AML-193 (cell line): ENCODE data around the gene ZNF593.
A peak's percentile ranks its signal among the peaks of the same experiment; 100 is the strongest.

Source experiments
- DNase-seq, 2 experiments: peaks; one replicate each; lab custom pipeline; 2025; lab: John Stamatoyannopoulos, UW

ZNF593 gene

DNA sequence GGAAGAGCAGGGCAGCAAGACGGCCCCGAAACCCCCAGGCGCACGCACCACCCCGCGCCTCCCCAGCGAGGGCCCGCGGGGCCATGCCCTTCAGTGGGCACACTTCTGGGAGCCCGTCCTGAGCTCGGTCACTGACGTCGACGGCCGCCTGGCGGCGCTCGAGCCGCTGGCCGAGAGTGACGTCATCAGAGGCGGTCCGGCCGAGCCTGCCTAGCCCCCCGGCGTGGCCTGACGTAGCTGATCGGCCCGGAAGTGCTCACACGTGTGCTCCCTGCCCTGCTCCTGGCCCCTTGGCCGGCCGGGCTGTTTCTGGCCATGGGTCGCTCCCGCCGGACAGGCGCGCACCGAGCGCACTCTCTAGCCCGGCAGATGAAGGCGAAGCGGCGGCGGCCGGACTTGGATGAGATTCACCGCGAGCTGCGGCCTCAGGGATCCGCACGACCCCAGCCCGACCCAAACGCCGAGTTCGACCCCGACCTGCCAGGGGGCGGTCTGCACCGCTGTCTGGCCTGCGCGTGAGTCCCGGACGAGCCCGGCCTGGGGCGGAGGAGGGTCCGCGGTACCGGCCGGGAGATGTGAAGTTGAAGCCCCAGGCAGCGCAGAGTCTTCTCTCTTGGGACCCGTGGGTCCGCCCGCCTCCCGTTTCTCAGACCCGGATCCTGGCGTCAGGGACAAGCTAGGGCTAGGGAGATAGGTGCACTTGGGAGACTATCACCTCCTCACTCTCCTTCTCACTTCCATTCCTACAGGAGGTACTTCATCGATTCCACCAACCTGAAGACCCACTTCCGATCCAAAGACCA, at the start of gene ZNF593:
Gene ZNF593 (plus strand): TSS at position 240 of the 803 bp plus-strand sequence. CDS start 76 bp downstream, at position 316.
- DNase-seq: peak; percentile 83 to 89

DNA sequence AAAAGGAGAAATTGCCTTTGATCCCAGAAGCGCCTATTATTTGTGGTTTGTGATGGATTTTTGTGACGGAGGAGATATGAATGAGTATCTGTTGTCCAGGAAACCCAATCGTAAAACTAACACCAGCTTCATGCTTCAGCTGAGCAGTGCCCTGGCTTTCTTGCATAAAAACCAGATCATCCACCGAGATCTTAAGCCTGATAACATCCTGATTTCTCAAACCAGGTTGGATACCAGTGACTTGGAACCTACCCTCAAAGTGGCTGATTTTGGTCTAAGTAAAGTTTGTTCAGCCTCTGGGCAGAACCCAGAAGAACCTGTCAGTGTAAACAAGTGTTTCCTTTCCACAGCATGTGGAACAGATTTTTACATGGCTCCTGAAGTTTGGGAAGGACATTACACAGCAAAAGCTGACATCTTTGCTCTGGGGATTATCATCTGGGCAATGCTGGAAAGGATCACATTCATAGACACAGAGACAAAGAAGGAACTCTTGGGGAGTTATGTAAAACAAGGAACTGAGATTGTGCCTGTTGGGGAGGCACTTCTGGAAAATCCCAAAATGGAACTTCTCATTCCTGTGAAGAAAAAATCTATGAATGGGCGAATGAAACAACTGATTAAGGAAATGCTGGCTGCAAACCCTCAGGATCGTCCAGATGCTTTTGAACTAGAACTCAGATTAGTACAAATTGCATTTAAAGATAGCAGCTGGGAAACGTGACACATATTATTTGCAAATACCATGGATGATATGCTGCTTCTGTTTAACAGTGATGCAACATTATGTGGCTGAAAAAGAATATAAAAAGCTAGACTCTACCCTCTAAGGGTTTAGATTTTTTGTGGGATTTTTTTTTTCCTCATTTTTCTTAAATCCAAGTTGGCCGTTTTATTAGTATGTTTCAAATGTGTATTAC, 47.6 kb upstream of the ZNF593 start:
- no peak for DNase-seq

DNA sequence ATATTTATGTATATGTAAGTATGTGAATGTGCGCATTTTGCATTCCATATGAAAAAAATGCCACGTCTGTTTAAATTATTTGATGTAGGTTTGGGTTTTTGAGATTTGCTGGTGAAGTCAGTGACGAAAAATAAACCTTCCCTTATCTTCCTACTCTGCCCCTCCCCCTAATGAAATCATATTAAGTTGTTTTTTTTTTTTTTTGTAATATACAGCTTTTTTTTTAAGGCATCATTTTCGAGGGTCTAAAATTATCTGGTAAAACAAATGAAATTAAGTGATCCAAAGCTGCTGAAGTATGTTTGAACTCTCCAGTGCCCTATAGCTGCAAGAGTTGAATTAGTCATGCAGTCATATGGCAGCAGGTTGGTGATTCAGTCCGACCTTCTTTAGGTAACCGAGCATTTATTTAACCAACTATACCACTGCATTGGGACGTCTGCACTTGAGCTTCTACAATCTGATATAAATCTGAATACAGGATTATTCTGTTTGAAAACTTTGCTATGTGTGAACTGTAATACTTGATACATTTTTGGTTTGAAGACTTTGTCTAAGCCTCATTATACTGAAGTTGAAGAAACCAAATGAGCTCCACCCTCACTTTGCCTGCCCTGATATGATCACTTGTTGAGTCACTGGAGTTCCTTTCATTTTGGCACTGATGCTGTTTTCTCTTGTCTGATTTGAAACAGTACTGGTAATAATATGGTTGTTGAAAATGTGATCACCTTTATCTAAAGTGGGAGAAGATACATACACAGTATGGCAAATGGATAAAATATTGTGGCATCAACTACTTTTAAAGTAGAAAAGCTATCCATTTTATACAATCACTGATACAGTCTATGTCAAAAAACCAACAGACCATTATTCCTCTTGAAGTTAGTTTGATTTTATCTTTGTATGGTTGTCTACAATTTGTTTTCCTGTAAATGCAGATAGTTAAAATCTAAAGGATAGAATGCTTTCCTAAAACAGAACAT, 46.4 kb upstream of the ZNF593 start:
- DNase-seq: no peak

DNA sequence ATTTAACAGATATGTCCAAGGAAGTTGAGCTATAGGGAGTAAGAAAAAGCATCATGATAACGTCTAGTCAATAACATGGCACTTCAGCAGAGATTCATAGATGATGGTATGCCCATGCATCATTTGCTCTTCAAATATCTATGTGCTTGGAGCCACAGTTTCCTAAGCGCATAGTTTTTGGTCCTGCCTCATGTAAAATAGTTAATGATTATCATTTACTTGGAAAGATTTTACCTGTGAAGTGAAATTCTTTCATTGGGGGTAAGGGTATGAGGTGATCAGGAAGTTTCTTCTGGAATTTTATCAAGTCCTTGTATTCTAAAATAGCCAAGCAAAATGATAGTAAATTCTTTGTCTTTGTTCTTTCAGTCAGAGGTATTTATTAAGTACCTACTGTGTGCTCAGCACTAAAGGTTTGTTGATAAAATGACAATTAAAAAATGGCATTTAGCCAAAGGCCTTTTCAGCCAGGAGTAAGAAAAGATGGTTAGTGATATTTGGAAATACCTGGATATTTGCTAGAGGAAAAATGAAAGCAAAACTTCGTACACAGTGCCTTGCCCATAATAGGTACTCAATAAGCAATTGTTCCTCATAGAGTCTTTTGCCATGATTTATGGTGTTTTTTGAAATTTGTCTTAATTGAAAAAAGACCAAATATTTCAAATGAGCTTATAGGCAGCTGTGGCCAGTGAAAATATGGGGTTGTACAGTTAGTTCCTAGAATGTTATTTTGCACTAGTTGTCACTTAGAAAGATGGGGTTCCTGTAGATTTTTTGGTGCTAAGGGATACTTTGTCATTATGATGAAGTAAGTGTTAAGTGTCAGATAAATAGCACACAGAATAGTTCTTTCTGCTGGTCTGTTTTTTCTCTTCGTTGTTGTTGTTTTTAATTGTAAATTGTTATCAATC, 45.0 kb upstream of the ZNF593 start:
- no peak for DNase-seq

DNA sequence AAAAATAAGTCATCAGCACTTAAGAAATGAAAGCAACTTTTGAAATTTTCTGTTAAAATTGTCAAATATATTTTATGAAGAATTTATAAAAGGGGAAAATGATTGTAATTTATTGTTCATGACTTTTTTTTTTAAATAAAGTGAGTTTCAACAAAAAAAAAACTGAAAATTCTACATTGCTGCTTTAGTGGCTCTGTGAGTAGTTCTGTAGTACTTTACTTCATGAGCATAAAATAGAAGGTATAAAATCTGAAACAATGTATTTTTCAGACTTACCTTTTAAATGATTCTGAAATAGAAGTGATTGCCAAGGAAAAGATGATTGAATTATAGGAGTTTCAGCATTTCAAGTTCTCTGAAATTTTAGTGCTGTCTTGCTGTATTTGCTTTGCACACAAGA, 44.3 kb upstream of the ZNF593 start:
- no peak for DNase-seq

DNA sequence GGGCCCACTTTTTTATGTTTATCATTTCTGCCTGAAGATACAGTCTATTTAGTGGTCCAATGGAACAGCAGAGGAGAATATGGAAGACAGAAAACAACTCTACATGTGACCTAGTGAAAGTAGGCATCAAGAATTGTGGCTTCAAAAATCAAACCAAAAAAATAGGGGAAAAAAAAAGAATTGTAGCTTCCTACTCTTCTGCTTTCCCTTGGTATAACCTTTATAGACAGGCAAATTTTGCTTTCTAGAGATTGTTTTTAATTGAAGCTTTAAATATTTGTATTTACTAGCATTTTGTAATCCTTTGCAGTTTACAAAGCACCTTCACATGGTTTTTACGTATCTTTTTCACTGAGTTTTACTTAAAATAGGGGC, 43.8 kb upstream of the ZNF593 start:
- no peak for DNase-seq

DNA sequence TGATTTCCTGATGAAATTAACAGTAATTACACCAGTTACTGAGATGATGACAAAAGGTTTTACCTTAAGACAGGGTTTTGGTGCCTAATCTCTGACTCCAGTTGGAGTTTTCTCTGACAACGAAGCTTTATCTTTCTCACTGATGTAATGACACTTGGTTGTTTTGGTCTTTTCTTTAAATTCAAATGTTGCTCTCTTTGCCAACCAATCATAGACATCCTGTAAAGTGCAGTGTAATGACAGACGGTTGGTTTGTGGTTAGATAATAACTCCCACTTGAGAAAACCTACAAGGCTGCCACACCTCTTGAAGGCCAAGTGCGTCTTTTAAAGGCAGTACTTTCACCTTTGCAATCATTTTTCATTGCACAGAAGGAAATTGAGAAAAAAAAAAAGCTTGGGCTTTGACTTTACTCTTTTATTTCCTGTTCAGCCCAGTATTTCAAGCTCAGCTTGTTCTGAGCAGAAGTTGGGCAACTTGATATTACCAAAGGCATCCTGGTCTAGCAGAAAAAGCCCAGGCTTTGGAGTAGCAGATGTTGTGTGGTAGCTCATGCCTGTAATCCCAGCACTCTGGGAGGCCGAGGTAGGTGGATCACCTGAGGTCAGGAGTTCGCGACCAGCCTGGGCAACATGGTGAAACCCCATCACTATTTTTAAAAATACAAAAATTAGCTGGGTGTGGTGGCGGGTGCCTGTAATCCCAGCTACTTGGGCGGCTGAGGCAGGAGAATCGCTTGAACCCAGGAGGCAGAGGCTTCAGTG, 43.2 kb upstream of the ZNF593 start:
- peak; percentile 88 to 99 for DNase-seq

DNA sequence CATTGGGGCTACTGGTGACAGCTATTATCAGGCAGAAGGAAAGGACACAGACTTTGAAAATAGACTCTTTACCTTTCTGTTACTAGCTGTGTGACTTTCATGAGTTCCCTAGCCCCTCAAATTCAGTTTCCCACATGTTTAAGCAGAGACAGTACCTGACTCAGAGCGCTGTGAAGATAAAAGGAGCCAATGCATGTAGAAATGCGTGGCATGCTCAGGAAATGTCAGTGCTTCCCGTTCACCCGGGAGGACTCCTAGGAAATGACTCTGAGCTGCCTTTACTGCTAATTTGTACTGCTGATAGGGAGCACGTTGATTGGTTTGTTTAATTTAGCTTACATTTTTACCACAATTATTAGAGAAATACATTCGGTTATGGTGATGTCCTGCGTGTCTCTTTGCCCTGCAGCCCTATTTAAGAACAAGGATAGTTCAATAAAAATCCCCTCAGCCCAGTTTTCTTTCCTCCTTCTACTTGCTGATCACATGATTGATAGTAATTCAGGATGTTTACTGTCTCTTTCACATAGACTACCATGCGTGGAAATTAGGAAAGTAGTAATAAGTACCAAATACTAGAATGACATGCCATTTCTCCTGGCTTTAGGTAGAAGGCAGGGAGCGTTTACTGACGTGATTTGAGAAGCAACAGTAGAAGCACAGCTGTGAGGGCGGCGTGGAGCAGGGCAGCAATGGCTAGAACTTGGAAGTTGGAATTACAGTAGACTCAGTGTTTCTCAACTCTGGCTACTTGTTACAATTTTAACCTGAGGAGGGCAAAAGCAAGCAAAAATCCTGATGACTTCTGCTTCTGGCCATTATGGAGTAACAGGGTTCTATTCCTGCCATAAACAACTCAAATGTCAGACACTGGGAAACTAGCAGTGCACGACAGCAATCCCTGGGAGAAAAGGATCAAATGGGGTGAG, 42.2 kb upstream of the ZNF593 start:
- DNase-seq: peak in 1 of 2 experiments; percentile 19

DNA sequence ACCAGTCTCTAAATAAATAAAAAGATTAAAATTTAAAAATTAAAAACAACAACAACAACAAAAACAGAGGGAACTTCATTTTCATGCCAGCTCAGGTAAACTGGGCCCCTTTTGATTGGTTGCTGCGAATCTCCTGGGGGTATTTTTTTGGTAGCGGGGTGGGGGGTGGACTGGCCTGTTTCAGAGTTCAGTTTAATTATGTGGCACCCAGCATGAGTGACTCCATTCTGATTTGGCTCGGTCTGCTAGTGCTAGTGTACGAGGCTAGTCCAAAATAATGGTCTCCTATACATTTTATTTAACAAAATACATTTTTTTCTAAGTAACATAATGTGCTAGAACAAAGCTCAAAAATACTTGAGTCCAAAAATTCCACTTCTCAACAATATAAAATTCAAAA, 39.9 kb upstream of the ZNF593 start:
- no peak for DNase-seq

DNA sequence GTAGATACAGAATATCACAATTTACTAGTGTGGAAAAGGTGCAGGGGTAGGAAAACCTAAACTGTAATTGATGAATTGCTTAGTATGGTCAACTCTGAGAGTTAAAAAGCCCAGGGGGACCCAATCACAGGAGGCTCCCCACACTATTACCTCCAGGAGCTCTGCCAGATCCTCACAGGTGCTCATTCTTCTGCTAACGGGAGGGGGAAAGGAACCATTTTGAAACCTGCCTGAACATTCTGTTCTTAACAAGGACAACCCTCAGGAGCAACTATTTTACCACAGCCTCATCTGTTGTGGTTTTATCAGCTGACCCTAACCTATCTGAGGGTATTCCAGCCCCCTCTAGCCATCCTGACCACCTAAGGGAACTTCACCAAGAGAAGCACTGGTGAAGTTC, 39.0 kb upstream of the ZNF593 start:
- DNase-seq: no peak

DNA sequence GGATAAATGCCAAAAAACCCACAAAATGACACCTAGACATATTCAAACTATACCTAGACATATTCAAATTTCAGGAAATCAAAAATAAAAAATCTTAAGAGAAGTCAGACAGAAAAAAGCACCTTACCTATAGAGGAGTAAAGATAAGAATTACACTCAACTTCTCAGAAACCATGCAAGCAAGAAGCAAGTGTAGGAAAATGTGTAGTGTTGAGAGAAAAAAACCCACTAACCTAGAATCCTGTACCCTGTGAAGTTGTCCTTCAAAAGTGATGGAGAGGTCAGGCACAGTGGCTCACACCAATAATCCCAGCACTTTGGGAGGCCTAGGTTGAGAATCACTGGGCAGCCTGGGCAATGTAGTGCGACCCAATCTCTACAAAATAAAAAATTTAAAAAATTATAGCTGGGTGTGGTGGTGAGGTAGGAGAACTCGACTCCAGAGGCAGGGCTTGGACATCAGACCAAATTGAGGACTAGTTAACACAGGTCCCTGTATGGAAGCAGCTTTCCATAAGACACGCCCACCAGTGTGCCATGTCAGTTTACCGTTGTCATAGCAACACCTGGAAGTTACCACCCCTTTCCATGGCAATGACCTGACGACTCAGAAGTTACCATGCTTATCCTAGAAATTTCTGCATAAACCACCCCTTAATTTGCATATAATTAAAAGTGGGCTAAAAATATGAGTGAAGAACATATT, 37.4 kb upstream of the ZNF593 start:
- DNase-seq: no peak

DNA sequence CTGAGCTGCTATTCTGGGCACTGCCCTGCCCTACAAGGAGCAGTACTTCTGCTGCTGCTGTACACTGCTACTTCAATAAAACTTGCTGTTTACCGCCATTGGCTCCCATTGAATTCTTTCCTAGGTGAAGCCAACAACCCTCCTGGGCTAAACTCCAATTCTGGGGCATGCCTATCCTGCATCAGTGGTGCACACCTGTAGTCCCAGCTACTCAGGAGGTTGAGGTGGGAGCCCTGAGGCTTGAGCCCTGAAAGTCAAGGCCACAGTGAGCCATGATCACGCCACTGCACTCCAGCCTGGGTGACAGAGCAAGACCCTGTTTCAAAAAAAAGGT, 36.9 kb upstream of the ZNF593 start:
- DNase-seq: no peak

DNA sequence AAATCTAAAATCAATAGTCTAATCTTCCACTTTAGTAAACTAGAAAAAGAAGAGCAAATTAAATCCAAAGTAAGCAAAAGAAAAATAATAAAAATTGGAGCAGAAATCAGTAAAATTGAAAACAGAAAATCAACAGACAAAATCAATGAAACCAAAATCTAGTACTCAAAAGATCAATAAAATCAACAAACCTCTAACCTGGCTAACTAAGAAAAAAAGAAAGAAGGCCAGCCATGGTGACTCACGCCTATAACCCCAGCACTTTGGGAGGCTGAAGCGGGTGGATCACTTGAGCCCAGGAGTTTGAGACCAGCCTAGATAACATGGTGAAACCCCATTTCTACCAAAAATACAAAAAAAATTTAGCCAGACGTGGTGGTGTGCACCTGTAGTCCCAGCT, 35.2 kb upstream of the ZNF593 start:
- DNase-seq: no peak

DNA sequence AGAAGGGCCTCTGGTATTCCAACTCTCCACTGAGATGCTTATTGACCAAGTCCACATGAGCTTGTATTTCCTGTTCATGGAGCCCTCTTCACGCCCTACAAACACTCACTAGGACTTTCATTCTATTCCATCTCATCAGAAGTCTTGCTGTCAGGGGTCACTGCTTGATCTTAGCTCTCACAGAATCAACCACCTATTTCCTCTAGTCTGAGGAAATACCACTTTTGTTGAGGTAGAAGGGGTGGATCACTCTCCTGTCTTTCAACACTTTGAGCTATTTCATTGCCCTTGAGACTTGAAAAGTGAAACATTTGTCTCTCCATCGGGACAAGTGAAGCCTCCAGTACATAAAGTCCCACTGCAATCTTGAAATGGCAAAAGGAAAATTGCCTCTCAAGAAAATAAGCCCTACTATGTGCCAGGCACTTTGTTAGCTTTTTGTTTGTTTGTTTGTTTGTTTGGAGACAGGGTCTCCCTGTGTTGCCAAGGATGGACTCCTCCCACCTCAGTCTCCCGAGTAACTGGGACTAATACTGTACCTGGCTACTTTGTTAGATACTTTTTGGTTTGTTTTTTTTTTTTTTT, 30.6 kb upstream of the ZNF593 start:
- DNase-seq: no peak

DNA sequence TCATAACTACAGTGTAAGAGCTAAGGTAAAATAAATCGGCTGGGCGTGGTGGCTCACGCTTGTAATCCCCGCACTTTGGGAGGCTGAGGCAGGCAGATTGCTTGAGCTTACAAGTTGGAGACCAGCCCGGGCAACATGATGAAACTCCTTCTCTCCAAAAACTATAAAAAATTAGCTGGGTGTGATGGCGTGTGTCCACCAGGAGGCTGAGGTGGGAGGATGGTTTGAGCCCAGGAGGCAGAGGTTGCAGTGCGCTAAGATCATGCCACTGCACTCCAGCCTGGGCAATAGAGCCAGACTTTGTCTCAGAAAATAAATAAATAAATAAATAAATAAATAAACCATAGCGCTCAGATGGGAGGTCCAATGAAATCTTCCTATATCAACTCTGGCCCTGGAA, 27.5 kb upstream of the ZNF593 start:
- no peak for DNase-seq

DNA sequence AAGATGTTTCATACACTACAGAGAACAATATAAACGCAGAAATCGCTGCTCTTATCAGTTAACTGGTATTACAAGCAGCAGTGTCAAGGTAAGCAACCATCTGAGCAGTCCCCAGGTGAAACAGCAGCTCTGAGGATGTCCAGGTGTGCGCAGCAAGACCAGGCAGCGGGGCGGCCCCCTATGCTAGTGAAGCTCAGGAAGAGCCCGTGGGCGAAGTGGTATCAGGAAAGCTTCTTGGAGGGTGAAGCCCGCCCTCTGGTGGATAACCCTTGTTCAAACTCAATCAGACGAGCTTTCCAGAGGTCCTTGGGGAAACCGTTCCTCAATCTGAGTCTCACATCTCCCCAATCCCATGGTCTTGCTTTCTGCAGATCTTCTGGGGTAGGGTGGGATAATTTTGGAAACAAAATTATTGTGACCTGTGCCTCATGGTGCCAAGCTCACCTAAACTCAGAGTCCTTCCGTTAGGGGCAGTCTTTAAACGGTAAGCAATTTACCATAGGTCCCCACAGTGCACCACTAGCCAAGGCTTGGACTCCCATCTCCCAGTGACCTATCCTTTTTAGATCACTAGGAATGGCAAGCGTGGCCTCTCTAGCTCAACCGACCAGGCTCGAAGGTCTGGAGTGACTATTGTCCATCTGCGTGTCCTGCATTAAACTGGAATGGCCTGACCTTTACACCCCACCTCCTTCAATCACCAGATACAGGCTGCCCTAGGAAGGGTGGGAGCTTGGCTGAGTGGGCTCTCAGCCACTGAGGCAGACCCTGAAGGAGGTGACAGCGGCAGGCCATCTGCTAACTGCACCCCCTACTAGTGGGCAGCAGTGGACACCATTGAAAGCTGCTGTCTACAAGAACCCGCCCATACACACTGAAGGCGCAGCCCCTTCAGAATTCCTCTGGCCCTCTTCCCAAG, 24.4 kb upstream of the ZNF593 start:
- peak; percentile 62 to 67 for DNase-seq

DNA sequence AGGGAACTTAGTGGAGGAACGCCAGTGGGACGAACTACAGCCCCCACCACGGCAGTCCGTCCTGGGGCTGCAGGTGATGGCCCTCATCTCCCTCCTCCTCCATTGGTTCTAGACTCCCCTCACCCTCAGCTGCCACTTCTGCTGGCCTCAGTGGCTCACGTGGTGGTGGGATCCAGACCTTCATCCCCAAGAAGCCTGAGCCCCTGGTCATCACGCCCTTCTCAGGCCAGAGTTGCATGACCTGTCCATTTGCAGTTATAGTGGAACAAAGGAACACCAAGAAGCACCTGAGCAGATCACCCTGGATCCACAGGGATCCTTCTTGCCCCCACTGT, 23.8 kb upstream of the ZNF593 start:
- no peak for DNase-seq
